NAMALWA (cell line): ENCODE measurements around the gene ZDHHC16.
A peak's percentile ranks its signal among the peaks of the same experiment; 100 is the strongest.
"Not testable (repeated sequence)": the region's sequence is repeated elsewhere in the genome, so short reads cannot be mapped to it uniquely, and the experiment has no call there.

Experiments
- DNase-seq: peaks from one replicate; pipeline ENCODE4 v3.0.0-alpha.2; 2015; ENCODE audit warnings: low spot score

ZDHHC16 gene

GRCh38 chr10:97445722-97446639 lies at the start of gene ZDHHC16, which contains the start of gene EXOSC1:
Gene ZDHHC16 (plus strand): TSS chr10:97446175. CDS start chr10:97451676, 5,501 bp downstream.
Gene EXOSC1 (minus strand): TSS chr10:97446006. CDS start chr10:97445985, 21 bp downstream.
- DNase-seq: peak; percentile 98

- DNase-seq: peak; percentile 76
Measured at GRCh38 chr10:97399843-97400545, 46.0 kb upstream of the ZDHHC16 start.

DNA sequence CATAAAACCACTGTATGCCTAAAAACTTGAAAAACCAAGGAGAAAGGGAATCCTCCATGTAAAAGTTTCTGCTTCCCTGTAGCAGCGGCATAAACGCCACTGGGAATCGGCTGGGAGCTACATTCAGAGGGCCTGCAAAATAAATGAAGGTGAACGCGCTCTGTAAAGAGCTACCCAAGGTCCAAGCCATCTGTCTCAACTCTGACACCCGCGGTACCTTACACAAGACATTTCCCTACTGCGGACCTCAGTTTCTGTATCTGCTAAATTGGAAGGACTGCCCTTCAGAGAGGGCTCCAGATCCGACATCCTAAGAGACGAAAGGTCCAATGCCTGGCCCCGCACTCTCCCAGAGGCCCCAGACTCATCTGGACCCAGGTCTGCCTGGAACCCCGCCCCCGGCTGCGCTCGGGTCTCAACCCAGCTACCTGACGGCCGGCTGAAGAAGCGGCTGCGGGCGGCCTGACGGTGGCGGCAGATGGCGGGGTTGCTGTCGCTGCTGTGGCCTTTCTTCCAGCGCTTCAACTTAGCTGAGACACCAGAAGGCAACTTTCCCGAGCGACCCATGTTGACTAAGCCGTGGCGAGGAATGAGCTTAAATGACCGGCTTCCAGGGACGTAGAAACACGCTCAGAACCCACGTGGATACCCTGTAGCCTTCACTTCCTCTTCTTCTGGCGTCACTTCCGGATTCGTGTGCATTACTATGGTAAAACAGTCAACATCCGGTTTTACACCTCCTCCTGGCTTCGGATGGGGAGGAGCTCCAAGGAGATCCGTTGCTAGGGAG lies 45.1 kb upstream of the ZDHHC16 start, which contains the start of gene RRP12:
RRP12 (minus strand) TSS at position 676 of the 790 bp plus-strand sequence; CDS start at position 567, 109 bp downstream.
- DNase-seq: peak; percentile 100

DNA sequence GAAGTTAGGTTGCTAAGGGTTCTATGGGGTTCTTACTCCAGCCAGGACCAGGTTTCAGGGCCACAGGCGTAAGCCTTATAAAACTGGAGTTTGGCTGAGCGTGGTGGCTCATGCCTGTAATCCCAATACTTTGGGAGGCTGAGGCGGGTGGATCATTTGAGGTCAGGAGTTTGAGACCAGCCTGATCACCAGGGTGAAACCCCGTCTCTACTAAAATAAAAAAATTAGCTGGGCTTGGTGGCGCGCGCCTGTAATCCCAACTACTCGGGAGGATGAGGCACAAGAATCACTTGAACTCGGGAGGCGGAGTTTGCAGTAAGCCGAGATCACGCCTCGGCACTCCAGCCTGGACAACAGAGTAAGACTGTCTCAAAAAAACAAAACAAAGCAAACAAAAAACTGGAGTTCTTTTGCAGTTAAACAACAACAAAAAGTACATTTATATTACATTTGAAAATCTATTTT lies 44.5 kb upstream of the ZDHHC16 start:
- no peak for DNase-seq

- DNase-seq: no peak
Measured at GRCh38 chr10:97404044-97404443, 41.9 kb upstream of the ZDHHC16 start.

DNA sequence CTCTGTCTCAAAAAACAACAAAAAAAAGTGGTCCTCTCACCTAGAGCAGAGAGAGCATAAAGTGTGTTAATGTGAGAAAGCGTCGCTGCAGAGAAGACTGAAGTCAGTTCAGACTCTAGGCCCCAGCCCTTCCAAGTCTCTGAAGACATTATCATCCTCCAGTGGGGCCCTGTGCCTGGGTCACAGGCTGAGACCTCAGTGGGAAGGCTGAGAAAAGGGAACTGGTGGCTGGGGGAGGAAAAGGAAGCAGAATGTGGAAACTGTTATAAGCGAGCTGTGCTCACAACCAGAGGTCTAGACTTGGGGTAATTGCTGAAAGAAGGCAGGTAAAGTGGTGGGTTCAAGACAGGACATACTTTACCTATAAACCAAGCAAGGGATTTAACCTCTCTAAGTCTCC lies 39.9 kb upstream of the ZDHHC16 start:
- no peak for DNase-seq

DNA sequence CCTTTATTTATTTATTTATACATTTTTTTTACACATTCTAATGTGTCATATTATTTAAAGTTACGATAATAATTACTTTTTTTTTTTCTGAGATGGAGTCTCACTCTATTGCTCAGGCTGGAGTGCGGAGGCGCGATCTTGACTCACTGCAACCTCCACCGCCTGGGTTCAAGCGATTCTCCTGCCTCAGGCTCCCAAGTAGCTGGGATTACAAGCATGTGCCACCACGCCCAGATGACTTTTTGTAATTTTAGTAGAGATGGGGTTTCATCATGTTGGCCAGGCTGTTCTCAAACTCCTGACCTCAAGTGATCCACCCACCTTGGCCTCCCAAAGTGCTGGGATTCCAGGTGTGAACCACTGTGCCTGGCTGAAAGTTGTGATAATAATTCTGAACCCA lies 39.5 kb upstream of the ZDHHC16 start:
- not testable (repeated sequence) for DNase-seq

- peak; percentile 93 for DNase-seq
Measured at GRCh38 chr10:97407211-97407951, 38.6 kb upstream of the ZDHHC16 start.

- DNase-seq: no peak
Measured at GRCh38 chr10:97407952-97408248, 38.1 kb upstream of the ZDHHC16 start.

GRCh38 chr10:97408496-97408992 lies 37.4 kb upstream of the ZDHHC16 start:
- no peak for DNase-seq

DNA sequence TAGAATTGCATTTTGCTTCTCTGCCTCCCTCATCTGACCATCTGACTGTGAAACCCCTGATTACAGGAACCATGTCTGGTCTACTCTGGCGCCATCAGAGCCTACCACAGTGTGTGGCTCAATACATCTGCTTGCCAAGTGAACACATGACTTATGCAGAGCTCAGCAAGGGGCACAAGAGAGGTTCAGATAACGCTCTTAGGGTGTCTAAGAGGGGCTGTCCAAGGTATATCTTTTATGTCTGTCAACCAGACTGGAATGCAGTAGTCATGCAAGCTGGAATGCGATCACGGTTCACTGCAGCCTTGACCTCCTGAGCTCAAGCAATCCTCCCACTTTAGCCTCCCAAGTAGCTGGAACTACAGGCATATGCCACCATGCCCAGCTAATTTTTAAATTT lies 34.6 kb upstream of the ZDHHC16 start:
- DNase-seq: no peak

DNA sequence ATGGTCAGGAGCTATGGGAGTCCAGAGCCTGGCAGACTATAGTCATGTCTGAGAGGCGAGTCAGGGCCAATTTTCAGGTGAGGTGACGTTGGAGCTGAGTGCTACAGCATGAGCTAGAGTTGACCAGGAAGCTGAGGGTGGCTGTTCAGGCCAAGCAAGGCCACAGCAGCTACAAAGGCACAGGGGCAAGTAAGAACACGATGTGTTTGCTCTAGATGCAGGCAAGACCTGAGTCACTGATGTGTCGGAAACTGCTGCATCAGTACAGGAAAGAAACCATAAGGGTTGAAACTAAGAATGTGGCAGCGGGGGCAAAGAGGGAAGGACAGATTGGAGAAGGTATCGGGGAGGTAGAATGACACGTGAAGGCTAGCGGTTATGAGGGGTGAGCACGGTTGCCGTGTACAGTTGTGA lies 33.1 kb upstream of the ZDHHC16 start:
- DNase-seq: no peak

DNA sequence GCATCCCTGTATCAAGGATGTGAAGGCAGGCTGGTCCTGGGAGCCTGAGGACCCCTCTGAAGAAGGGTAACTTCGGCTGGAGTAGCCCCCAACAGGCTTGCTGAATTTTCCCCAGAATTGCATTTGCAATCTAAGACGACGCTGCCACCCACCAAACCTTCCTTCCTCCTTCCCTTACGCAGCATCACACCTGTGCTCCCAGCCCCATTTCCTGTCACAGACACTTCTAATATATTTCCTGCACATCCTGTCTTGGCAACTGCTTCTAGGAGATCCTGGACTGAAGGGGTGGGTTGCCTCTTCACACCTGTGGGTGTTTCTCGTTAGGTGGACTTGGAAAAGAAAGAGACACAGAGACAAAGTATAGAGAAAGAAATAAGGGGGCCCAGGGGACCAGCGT lies 29.4 kb upstream of the ZDHHC16 start:
- no peak for DNase-seq

- not testable (repeated sequence) for DNase-seq
Measured at GRCh38 chr10:97423757-97424098, 22.2 kb upstream of the ZDHHC16 start.

DNA sequence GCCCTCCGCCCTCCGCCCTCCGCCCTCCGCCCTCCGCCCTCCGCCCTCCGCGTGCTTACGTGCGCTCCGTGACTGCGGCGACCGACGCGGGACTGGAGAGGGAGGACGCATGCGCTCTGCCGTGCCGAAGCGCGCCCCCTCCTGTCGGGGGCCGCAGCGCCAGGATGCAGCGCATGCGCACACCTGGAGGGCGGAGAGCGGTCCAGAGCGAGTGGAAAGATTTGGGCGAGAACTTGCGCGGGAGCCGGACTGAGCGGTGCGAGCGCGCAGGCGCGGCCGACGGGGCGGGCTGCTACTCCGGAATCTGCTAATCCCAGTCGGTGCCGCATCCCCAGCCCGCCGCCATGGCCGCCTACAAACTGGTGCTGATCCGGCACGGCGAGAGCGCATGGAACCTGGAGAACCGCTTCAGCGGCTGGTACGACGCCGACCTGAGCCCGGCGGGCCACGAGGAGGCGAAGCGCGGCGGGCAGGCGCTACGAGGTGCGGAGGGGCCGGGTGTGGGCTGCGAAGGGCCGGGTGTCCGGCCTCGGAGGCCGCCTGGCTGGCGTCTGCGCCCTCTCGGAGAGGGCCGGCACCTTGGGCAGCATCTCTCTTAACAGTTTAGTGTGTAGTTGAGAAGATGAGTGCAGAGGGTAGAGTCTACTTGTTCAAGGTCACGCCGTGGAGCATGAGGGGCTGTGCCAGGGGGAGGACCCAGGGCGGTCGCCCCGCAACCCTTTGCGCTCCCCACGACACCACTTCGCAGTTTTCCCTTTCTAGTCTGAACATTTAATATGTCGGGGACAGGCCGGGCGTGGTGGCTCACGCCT lies 19.8 kb upstream of the ZDHHC16 start, which contains the start of gene PGAM1:
PGAM1 (plus strand) TSS at position 228 of the 812 bp plus-strand sequence; CDS start at position 345, 117 bp downstream.
- peak; percentile 96 for DNase-seq

DNA sequence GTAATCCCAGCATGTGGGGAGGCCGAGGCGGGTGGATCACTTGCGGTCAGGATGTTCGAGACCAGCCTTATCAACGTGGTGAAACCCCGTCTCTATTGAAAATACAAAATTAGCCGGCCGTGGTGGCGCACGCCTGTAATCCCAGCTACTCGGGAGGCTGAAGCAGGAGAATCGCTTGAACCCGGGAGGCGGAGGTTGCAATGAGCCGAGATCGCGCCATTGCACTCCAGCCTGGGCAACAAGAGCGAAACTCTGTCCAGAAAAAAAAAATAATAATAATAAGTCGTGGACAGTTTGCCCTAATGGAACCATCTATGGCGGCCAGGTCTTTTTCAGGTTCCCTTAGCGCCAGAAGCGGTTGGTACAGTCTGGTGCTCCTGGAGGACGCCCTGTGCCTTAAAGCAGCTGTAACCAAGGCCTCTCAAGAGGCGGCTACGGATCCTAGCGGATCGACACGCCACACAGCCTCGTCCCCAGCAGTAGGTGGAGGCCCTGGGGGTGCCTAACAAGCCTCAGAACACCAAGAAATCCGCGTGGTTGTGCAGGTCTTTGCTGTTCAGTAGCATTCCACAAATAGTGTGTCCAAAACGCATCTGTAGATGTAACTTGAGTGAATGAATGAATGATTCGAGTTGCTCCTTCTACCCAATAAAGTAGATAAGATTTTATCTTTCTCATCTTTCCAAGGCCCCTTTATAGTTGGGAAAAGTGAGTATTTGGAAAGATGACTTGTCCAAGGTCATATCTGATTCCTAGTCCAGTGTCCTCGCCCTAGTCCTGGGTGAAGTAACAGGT lies 19.0 kb upstream of the ZDHHC16 start:
- DNase-seq: peak; percentile 34

GRCh38 chr10:97427571-97428179 lies 18.3 kb upstream of the ZDHHC16 start:
- no peak for DNase-seq

DNA sequence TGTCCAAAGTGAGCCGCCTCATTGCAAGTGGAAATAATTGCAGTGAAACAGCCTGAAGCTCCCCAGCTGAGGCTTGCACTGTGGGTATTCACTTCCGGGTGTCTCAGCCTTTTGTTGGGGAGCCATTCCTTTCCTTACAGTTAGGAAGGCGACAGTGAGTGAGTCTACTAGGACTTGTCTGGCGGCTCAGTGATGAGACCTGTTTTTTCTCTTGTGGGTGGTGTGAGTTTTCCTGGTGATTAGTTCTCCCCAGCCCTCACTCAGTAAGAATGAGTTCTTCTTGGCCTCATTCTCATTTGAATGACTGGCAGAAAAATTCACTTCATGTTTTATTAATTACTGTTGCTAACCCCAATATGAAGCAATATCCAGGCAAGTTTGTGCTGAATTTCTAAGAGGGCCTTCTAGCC lies 17.4 kb upstream of the ZDHHC16 start:
- peak; percentile 16 for DNase-seq

DNA sequence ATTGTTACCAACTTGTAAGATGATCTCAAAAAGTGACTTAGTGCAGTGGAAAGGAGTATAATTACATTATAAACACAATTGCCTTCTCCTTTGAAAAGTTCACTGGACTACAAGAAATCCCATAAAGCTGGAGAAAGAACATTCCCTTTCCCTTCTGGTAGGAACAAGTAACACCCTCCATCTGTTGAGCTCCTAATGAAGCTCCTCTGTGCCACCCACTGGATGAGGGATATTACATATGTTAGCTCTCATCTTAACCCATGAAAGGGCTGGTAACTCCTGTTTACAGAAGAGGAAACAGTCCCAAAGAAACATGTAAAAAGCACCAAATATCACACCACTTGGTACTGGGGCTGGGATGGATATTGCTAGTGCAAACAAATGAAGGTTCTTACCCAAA lies 11.9 kb upstream of the ZDHHC16 start:
- no peak for DNase-seq
